Measurements from ENCODE around the gene ABHD12.

- TF ChIP-seq CTCF (IDR thresholded peaks at IDR 0.05) (no peak), POLR2A (IDR thresholded peaks at IDR 0.05) (no peak)
Measured at GRCh38 chr20:25284131-25284601, 106.5 kb downstream of the ABHD12 start.

All from uterus (tissue), 2 donors.